Measurements from ENCODE around the gene SDSL. TPM values are rescaled to one million over a fixed set of nuclear protein-coding genes. Genes with fewer than 3 reads are reported as not detected.
A peak's percentile ranks its signal among the peaks of the same experiment; 100 is the strongest.

The SDSL gene
- total RNA-seq: 0.61 and 0.78 TPM in 2 replicates

GRCh38 chr12:113422030-113422885 is at the start of gene SDSL:
Gene SDSL (plus strand): TSS chr12:113422380. CDS start chr12:113427983, 5,603 bp downstream.
- intact Hi-C loops (cut with micrococcal nuclease): no loop called here
- no peaks in the 10 kb centered on the region for H3K9me3 Mint-ChIP-seq
- H3K4me1 Mint-ChIP-seq: peaks cover 10% of the 10 kb centered on the region
- H3K4me3 Mint-ChIP-seq: peak within 1 kb of the TSS; percentile 95
- DNase-seq: peak; percentile 79
- H3K36me3 Mint-ChIP-seq (ENCODE audit: low read depth): no peaks in the 10 kb centered on the region
- H3K27me3 Mint-ChIP-seq: peaks cover 3% of the 10 kb centered on the region
- peak within 1 kb of the TSS; percentile 96 for H3K27ac Mint-ChIP-seq

DNA sequence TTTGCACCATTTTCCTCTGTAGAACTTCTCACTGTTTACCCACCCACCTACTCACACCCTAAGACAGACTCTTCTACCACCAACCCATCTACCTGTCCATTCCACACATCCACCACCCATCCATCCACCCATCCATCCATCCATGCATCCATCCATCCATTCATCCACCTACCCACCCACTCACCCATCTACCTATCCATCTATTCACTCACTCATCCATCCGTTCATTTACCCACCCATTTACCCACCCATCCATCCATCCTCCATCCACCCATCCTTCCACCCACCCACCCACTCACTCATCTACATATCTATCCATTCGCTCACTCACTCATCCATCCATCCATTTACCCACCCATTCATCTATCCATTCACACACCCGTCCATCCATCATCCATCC is 48.7 kb upstream of the SDSL start:
- H3K27ac Mint-ChIP-seq: no peak overlapping the region
- peaks cover 17% of the 10 kb centered on the region for H3K36me3 Mint-ChIP-seq (ENCODE audit: low read depth)
- H3K27me3 Mint-ChIP-seq: no peaks in the 10 kb centered on the region
- DNase-seq: no peak
- no peak overlapping the region for H3K4me3 Mint-ChIP-seq
- peaks cover 4% of the 10 kb centered on the region for H3K4me1 Mint-ChIP-seq
- intact Hi-C loops (cut with micrococcal nuclease): no loop called here
- no peaks in the 10 kb centered on the region for H3K9me3 Mint-ChIP-seq

GRCh38 chr12:113373969-113374368 is 48.2 kb upstream of the SDSL start:
- H3K36me3 Mint-ChIP-seq (ENCODE audit: low read depth): peaks cover 17% of the 10 kb centered on the region
- H3K27ac Mint-ChIP-seq: no peak overlapping the region
- H3K27me3 Mint-ChIP-seq: no peaks in the 10 kb centered on the region
- DNase-seq: no peak
- intact Hi-C loops (cut with micrococcal nuclease): no loop called here
- no peak overlapping the region for H3K4me3 Mint-ChIP-seq
- H3K9me3 Mint-ChIP-seq: no peaks in the 10 kb centered on the region
- H3K4me1 Mint-ChIP-seq: peaks cover 4% of the 10 kb centered on the region

GRCh38 chr12:113374823-113375428 is 47.3 kb upstream of the SDSL start:
- no peak overlapping the region for H3K4me3 Mint-ChIP-seq
- intact Hi-C loops (cut with micrococcal nuclease): no loop called here
- no peaks in the 10 kb centered on the region for H3K27me3 Mint-ChIP-seq
- peaks cover 4% of the 10 kb centered on the region for H3K4me1 Mint-ChIP-seq
- H3K27ac Mint-ChIP-seq: no peak overlapping the region
- H3K9me3 Mint-ChIP-seq: no peaks in the 10 kb centered on the region
- DNase-seq: no peak
- H3K36me3 Mint-ChIP-seq (ENCODE audit: low read depth): peaks cover 17% of the 10 kb centered on the region

- no peak for DNase-seq
- no peaks in the 10 kb centered on the region for H3K27me3 Mint-ChIP-seq
- peaks cover 16% of the 10 kb centered on the region for H3K36me3 Mint-ChIP-seq (ENCODE audit: low read depth)
- H3K27ac Mint-ChIP-seq: no peak overlapping the region
- no peak overlapping the region for H3K4me3 Mint-ChIP-seq
- H3K4me1 Mint-ChIP-seq: no peaks in the 10 kb centered on the region
- intact Hi-C loops (cut with micrococcal nuclease): no loop called here
- no peaks in the 10 kb centered on the region for H3K9me3 Mint-ChIP-seq
These were observed 43.9 kb upstream of the SDSL start for GRCh38 chr12:113378291-113378690.

- Mint-ChIP-seq H3K9me3 (no peaks in the 10 kb centered on the region), H3K27ac (no peak overlapping the region), H3K27me3 (no peaks in the 10 kb centered on the region), H3K4me1 (no peaks in the 10 kb centered on the region), H3K4me3 (no peak overlapping the region), H3K36me3 (ENCODE audit: low read depth) (peaks cover 8% of the 10 kb centered on the region)
- no peak for DNase-seq
- intact Hi-C loops (cut with micrococcal nuclease): no loop called here
These were observed 41.0 kb upstream of the SDSL start for GRCh38 chr12:113381220-113381619.

DNA sequence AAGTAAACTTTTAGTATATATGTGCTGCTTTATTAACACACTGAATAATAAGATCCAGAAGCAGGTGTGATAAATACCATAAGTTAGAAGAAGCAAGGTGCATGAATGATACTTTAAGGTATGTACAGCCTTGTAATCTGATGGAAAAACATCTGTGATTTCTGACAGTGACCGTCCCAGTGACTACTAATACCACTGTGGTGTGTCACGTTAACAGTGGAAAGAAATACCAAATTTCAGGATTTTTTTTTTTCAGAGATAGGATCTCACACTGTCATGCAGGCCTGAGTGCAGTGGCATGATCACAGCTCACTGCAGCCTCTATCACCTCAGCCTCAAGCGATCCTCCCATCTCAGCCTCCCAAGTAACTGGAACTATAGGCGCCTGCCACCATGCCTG is 40.0 kb upstream of the SDSL start:
- no peak overlapping the region for H3K4me3 Mint-ChIP-seq
- H3K9me3 Mint-ChIP-seq: no peaks in the 10 kb centered on the region
- DNase-seq: no peak
- no peaks in the 10 kb centered on the region for H3K27me3 Mint-ChIP-seq
- no peaks in the 10 kb centered on the region for H3K4me1 Mint-ChIP-seq
- intact Hi-C loops (cut with micrococcal nuclease): no loop called here
- no peak overlapping the region for H3K27ac Mint-ChIP-seq
- H3K36me3 Mint-ChIP-seq (ENCODE audit: low read depth): peaks cover 8% of the 10 kb centered on the region

DNA sequence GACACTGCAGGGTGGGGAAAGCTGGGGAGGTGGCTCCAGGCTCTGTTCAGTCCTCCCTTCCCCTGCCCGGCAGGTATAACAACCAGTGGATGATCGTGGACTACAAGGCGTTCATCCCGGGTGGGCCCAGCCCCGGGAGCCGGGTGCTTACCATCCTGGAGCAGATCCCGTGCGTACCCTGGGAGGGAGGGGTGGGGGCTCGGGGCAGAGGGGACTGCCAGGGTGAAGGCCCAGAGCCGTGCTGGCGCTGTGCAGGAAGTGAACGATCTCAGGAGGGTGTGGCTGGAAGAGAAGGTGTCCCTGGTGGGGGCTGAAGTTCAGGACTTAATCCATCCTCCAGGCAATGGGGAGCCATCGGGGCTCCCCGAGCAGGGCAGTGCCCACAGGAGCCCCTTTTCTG is 37.4 kb upstream of the SDSL start:
- no peaks in the 10 kb centered on the region for H3K27me3 Mint-ChIP-seq
- H3K27ac Mint-ChIP-seq: no peak overlapping the region
- H3K9me3 Mint-ChIP-seq: no peaks in the 10 kb centered on the region
- H3K36me3 Mint-ChIP-seq (ENCODE audit: low read depth): peaks cover 14% of the 10 kb centered on the region
- H3K4me1 Mint-ChIP-seq: no peaks in the 10 kb centered on the region
- intact Hi-C loops (cut with micrococcal nuclease): no loop called here
- DNase-seq: no peak
- no peak overlapping the region for H3K4me3 Mint-ChIP-seq

DNA sequence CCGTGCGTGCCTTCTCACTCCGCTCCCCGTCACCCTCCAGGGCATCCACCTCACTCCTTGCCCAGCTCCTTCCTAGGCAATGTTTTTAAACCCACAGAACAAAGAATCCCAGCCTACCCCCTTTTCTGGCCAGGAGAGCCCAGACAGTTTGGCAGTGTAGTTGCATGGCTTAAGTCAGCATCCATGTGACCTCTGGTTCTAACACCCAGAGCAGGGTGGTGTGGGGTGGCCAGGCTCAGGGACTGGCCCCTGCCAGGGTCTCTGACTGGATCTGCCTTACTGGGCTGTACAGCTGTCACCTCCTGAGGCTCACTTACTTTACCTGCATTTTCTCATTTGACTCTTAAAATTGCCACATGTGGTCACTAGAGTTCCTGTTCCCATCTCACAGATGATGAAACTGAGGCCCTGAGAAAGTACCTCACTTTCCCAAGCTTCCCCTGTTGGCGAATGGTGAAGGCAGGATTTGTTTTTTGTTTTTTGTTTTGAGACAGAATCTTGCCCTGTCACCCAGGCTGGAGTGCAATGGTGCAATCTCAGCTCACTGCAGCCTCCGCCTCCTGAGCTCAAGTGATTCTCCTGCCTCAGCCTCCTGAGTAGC is 36.8 kb upstream of the SDSL start:
- no peak for DNase-seq
- Mint-ChIP-seq H3K27me3 (no peaks in the 10 kb centered on the region), H3K36me3 (ENCODE audit: low read depth) (peaks cover 14% of the 10 kb centered on the region), H3K27ac (no peak overlapping the region), H3K4me3 (no peak overlapping the region), H3K9me3 (no peaks in the 10 kb centered on the region), H3K4me1 (no peaks in the 10 kb centered on the region)
- intact Hi-C loops (cut with micrococcal nuclease): no loop called here

- H3K9me3 Mint-ChIP-seq: no peaks in the 10 kb centered on the region
- no peaks in the 10 kb centered on the region for H3K27me3 Mint-ChIP-seq
- no peak overlapping the region for H3K27ac Mint-ChIP-seq
- no peak for DNase-seq
- no peak overlapping the region for H3K4me3 Mint-ChIP-seq
- no peaks in the 10 kb centered on the region for H3K4me1 Mint-ChIP-seq
- H3K36me3 Mint-ChIP-seq (ENCODE audit: low read depth): peaks cover 14% of the 10 kb centered on the region
- intact Hi-C loops (cut with micrococcal nuclease): no loop called here
These were observed 35.2 kb upstream of the SDSL start for GRCh38 chr12:113386866-113387566.

DNA sequence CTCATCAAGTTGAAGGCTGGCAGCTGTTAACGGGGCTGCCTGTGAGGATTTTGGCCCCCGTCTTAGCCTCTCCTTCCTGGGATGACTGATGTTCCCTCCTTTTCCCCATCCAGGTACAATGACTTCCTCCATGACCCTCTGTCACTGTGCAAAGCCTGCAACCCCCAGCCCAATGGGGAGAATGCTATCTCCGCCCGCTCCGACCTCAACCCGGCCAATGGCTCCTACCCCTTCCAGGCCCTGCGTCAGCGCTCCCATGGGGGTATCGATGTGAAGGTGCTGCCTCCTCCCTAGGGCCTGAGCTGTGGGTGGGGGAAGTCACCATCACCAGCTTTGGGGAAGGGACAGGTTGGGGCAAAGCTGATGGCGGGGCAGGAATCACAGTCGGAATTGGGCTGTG is 34.5 kb upstream of the SDSL start:
- DNase-seq: no peak
- no peak overlapping the region for H3K27ac Mint-ChIP-seq
- peaks cover 14% of the 10 kb centered on the region for H3K36me3 Mint-ChIP-seq (ENCODE audit: low read depth)
- H3K9me3 Mint-ChIP-seq: no peaks in the 10 kb centered on the region
- intact Hi-C loops (cut with micrococcal nuclease): no loop called here
- H3K4me1 Mint-ChIP-seq: no peaks in the 10 kb centered on the region
- H3K27me3 Mint-ChIP-seq: no peaks in the 10 kb centered on the region
- H3K4me3 Mint-ChIP-seq: no peak overlapping the region

GRCh38 chr12:113388351-113388750 is 33.8 kb upstream of the SDSL start:
- no peaks in the 10 kb centered on the region for H3K4me1 Mint-ChIP-seq
- intact Hi-C loops (cut with micrococcal nuclease): no loop called here
- no peak overlapping the region for H3K4me3 Mint-ChIP-seq
- H3K27ac Mint-ChIP-seq: no peak overlapping the region
- H3K27me3 Mint-ChIP-seq: no peaks in the 10 kb centered on the region
- H3K36me3 Mint-ChIP-seq (ENCODE audit: low read depth): peaks cover 14% of the 10 kb centered on the region
- DNase-seq: no peak
- H3K9me3 Mint-ChIP-seq: no peaks in the 10 kb centered on the region

DNA sequence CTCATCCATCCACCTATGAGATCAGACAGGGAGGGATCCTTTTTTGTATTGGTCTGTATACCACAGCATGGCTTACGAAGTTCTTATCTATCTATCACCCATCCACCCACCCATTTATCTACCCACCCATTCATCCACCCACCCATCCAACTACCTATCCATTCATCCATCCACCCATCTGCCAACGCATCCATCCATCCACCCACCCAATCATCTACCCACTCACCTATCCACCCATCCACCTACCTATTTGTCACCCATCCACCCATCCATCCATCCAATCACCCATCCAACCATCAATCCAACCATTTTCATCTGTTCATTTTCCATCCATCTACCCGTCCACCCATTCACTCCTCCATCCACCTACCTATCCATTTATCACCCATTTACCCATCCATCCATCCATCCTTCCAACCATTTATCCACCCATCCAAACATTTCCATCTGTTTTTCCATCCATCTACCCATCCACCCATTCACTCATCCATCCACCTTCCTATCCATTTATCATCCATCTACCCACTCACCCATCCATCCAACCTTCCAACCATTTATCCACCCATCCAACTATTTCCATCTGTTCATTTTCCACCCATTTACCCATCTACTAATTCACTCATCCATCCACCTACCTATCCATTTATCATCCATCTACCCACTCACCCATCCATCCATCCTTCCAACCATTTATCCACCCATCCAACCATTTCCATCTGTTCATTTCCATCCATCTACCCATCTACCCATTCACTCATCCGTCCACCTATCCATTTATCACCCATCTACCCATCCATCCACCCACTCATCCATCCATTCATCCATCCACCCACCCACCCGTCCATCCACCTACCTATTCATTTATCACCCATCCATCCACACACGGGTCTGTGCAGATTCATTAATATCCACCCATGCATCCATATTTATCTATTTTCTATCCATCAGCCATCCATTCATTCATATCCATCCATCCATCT is 31.8 kb upstream of the SDSL start:
- Mint-ChIP-seq H3K4me3 (no peak overlapping the region), H3K9me3 (no peaks in the 10 kb centered on the region), H3K27ac (no peak overlapping the region), H3K36me3 (ENCODE audit: low read depth) (peaks cover 8% of the 10 kb centered on the region), H3K27me3 (no peaks in the 10 kb centered on the region), H3K4me1 (no peaks in the 10 kb centered on the region)
- intact Hi-C loops (cut with micrococcal nuclease): no loop called here
- no peak for DNase-seq
